ENCODE results near the gene BCAS1. TPM values are rescaled to one million over a fixed set of nuclear protein-coding genes. Genes with fewer than 3 reads are reported as not detected.
"Not testable (repeated sequence)": the region's sequence is repeated elsewhere in the genome, so short reads cannot be mapped to it uniquely, and the experiment has no call there.

The BCAS1 gene
- total RNA-seq, 5 donors from 2014 or later (not counting 1 experiment from before 2014, with no cell fraction given): 0.26 to 0.76 (median 0.51) TPM; not detected in 1

GRCh38 chr20:54017846-54018245 is 52.5 kb downstream of the BCAS1 start:
- Mint-ChIP-seq H3K36me3 (no peaks in the 10 kb centered on the region), H3K4me3 (no peak overlapping the region), H3K4me1 (peaks cover 0 to 7% (median 0%) of the 10 kb centered on the region in 3 donors), H3K9me3 (no peaks in the 10 kb centered on the region), H3K27ac (no peak overlapping the region), H3K27me3 (peaks cover 7 to 11% of the 10 kb centered on the region in 2 donors)
- POLR2A ChIA-PET: no interaction called here
- H3K36me3 ChIP-seq (ENCODE audit: control insufficient read depth in 2 of 2, extremely low read depth in 1 of 2, insufficient read depth in 1 of 2, low read length in 1 of 2): no peaks in the 10 kb centered on the region
- H3K27ac ChIP-seq (ENCODE audit: low read length): no peak overlapping the region
- CTCF ChIA-PET: no interaction called here
- ATAC-seq (replicated peaks in 1 of 4) (no peak), DNase-seq (no peak)
- H3K4me1 ChIP-seq (ENCODE audit: control insufficient read depth in 1 of 2, extremely low read depth in 1 of 2, insufficient read depth in 2 of 2, low read length in 2 of 2): no peaks in the 10 kb centered on the region
- 42% methylated on average over 4 of the region's 4 CpGs for WGBS (ENCODE audit: insufficient coverage)
- H3K9me3 ChIP-seq: no peaks in the 10 kb centered on the region
- H3K4me3 ChIP-seq (ENCODE audit: control insufficient read depth in 1 of 2, extremely low read depth in 1 of 2, low read length in 1 of 2): no peak overlapping the region
- H3K27me3 ChIP-seq (replicated peaks in 1 of 2; ENCODE audit: control insufficient read depth in 2 of 2, extremely low read depth in 1 of 2, insufficient read depth in 2 of 2, low read length in 1 of 2): no peaks in the 10 kb centered on the region

- H3K27me3 ChIP-seq (replicated peaks in 1 of 2; ENCODE audit: control insufficient read depth in 2 of 2, extremely low read depth in 1 of 2, insufficient read depth in 2 of 2, low read length in 1 of 2): no peaks in the 10 kb centered on the region
- CTCF ChIA-PET: interaction anchor here in 1 of 2 donors (0.7 kb wide), 1 partner anchor 254 kb away, joined by 3 read pairs; no protein-coding TSS in a partner anchor
- Mint-ChIP-seq H3K36me3 (no peaks in the 10 kb centered on the region), H3K4me1 (peaks cover 0 to 7% (median 0%) of the 10 kb centered on the region in 3 donors), H3K9me3 (no peaks in the 10 kb centered on the region), H3K27me3 (peaks cover 7 to 11% of the 10 kb centered on the region in 2 donors), H3K27ac (no peak overlapping the region), H3K4me3 (no peak overlapping the region)
- no CpG with 5 or more reads among the region's 1 CpG for WGBS (ENCODE audit: insufficient coverage)
- no peaks in the 10 kb centered on the region for H3K4me1 ChIP-seq (ENCODE audit: control insufficient read depth in 1 of 2, extremely low read depth in 1 of 2, insufficient read depth in 2 of 2, low read length in 2 of 2)
- ATAC-seq (replicated peaks in 1 of 4) (no peak), DNase-seq (no peak)
- H3K4me3 ChIP-seq (ENCODE audit: control insufficient read depth in 1 of 2, extremely low read depth in 1 of 2, low read length in 1 of 2): no peak overlapping the region
- no peaks in the 10 kb centered on the region for H3K9me3 ChIP-seq
- no peaks in the 10 kb centered on the region for H3K36me3 ChIP-seq (ENCODE audit: control insufficient read depth in 2 of 2, extremely low read depth in 1 of 2, insufficient read depth in 1 of 2, low read length in 1 of 2)
- POLR2A ChIA-PET: no interaction called here
- H3K27ac ChIP-seq (ENCODE audit: low read length): no peak overlapping the region
Observed at GRCh38 chr20:54015496-54015895, 54.9 kb downstream of the BCAS1 start.

- ATAC-seq (replicated peaks in 1 of 4): no peak
- no peak for DNase-seq
- no CpG with 5 or more reads among the region's 7 CpGs for WGBS (ENCODE audit: insufficient coverage)
- Mint-ChIP-seq H3K9me3 (no peaks in the 10 kb centered on the region), H3K4me1 (peaks cover 0 to 7% (median 0%) of the 10 kb centered on the region in 3 donors), H3K36me3 (no peaks in the 10 kb centered on the region), H3K27ac (no peak overlapping the region), H3K4me3 (no peak overlapping the region), H3K27me3 (peaks cover 7 to 11% of the 10 kb centered on the region in 2 donors)
- ChIA-PET CTCF (no interaction called here), POLR2A (no interaction called here)
- Histone ChIP-seq H3K9me3 (no peaks in the 10 kb centered on the region), H3K36me3 (ENCODE audit: control insufficient read depth in 2 of 2, extremely low read depth in 1 of 2, insufficient read depth in 1 of 2, low read length in 1 of 2) (no peaks in the 10 kb centered on the region), H3K27ac (ENCODE audit: low read length) (no peak overlapping the region), H3K27me3 (replicated peaks in 1 of 2; ENCODE audit: control insufficient read depth in 2 of 2, extremely low read depth in 1 of 2, insufficient read depth in 2 of 2, low read length in 1 of 2) (no peaks in the 10 kb centered on the region), H3K4me1 (ENCODE audit: control insufficient read depth in 1 of 2, extremely low read depth in 1 of 2, insufficient read depth in 2 of 2, low read length in 2 of 2) (no peaks in the 10 kb centered on the region), H3K4me3 (ENCODE audit: control insufficient read depth in 1 of 2, extremely low read depth in 1 of 2, low read length in 1 of 2) (no peak overlapping the region)
Observed at GRCh38 chr20:54014293-54014926, 56.0 kb downstream of the BCAS1 start.

- ATAC-seq (replicated peaks in 1 of 4) (no peak), DNase-seq (no peak)
- Mint-ChIP-seq H3K4me1 (peaks cover 0 to 7% (median 0%) of the 10 kb centered on the region in 3 donors), H3K9me3 (no peaks in the 10 kb centered on the region), H3K27ac (no peak overlapping the region), H3K36me3 (no peaks in the 10 kb centered on the region), H3K27me3 (peaks cover 7 to 11% of the 10 kb centered on the region in 2 donors), H3K4me3 (no peak overlapping the region)
- CTCF ChIA-PET: no interaction called here
- Histone ChIP-seq H3K4me3 (ENCODE audit: control insufficient read depth in 1 of 2, extremely low read depth in 1 of 2, low read length in 1 of 2) (no peak overlapping the region), H3K4me1 (ENCODE audit: control insufficient read depth in 1 of 2, extremely low read depth in 1 of 2, insufficient read depth in 2 of 2, low read length in 2 of 2) (no peaks in the 10 kb centered on the region), H3K27me3 (replicated peaks in 1 of 2; ENCODE audit: control insufficient read depth in 2 of 2, extremely low read depth in 1 of 2, insufficient read depth in 2 of 2, low read length in 1 of 2) (no peaks in the 10 kb centered on the region), H3K9me3 (no peaks in the 10 kb centered on the region), H3K27ac (ENCODE audit: low read length) (no peak overlapping the region), H3K36me3 (ENCODE audit: control insufficient read depth in 2 of 2, extremely low read depth in 1 of 2, insufficient read depth in 1 of 2, low read length in 1 of 2) (no peaks in the 10 kb centered on the region)
- POLR2A ChIA-PET: no interaction called here
- WGBS (ENCODE audit: insufficient coverage): no CpG with 5 or more reads among the region's 4 CpGs
Observed at GRCh38 chr20:54013471-54013870, 56.9 kb downstream of the BCAS1 start.

- ATAC-seq (replicated peaks in 1 of 4) (no peak), DNase-seq (no peak)
- Histone ChIP-seq H3K4me3 (ENCODE audit: control insufficient read depth in 1 of 2, extremely low read depth in 1 of 2, low read length in 1 of 2) (no peak overlapping the region), H3K36me3 (ENCODE audit: control insufficient read depth in 2 of 2, extremely low read depth in 1 of 2, insufficient read depth in 1 of 2, low read length in 1 of 2) (no peaks in the 10 kb centered on the region), H3K9me3 (no peaks in the 10 kb centered on the region), H3K27me3 (replicated peaks in 1 of 2; ENCODE audit: control insufficient read depth in 2 of 2, extremely low read depth in 1 of 2, insufficient read depth in 2 of 2, low read length in 1 of 2) (peaks cover 0 to 8% of the 10 kb centered on the region in 2 experiments), H3K4me1 (ENCODE audit: control insufficient read depth in 1 of 2, extremely low read depth in 1 of 2, insufficient read depth in 2 of 2, low read length in 2 of 2) (no peaks in the 10 kb centered on the region), H3K27ac (ENCODE audit: low read length) (no peak overlapping the region)
- Mint-ChIP-seq H3K36me3 (no peaks in the 10 kb centered on the region), H3K9me3 (no peaks in the 10 kb centered on the region), H3K27ac (no peak overlapping the region), H3K27me3 (peaks cover 0 to 11% of the 10 kb centered on the region in 2 donors), H3K4me1 (no peaks in the 10 kb centered on the region), H3K4me3 (no peak overlapping the region)
- no CpG with 5 or more reads among the region's 4 CpGs for WGBS (ENCODE audit: insufficient coverage)
- ChIA-PET CTCF (no interaction called here), POLR2A (no interaction called here)
Observed at GRCh38 chr20:54011346-54011745, 59.0 kb downstream of the BCAS1 start.

DNA sequence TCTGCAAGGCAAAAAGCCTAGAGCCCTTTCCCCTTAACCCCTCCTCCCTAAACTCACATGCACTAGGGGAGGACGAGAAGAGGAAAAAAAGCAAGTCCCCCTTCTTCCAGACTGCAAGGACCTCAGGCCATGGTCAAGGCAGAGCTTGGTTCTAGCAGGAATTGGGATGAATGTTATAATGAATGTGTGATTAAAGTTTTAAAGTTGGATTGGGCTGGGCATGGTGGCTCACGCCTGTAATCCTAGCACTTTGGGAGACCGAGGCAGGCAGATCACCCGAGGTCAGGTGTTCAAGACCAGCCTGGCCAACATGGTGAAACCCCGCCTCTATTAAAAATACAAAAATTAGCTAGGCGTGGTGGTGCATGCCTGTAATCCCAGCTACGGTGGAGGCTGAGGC is 64.2 kb downstream of the BCAS1 start:
- H3K36me3 ChIP-seq (ENCODE audit: control insufficient read depth in 2 of 2, extremely low read depth in 1 of 2, insufficient read depth in 1 of 2, low read length in 1 of 2); H3K4me3 ChIP-seq (ENCODE audit: control insufficient read depth in 1 of 2, extremely low read depth in 1 of 2, low read length in 1 of 2); POLR2A ChIA-PET; H3K27ac Mint-ChIP-seq; H3K4me1 Mint-ChIP-seq; H3K27ac ChIP-seq (ENCODE audit: low read length); ATAC-seq (replicated peaks in 1 of 4); H3K4me3 Mint-ChIP-seq; CTCF ChIA-PET; H3K4me1 ChIP-seq (ENCODE audit: control insufficient read depth in 1 of 2, extremely low read depth in 1 of 2, insufficient read depth in 2 of 2, low read length in 2 of 2); DNase-seq; H3K36me3 Mint-ChIP-seq; H3K9me3 ChIP-seq: not testable (repeated sequence)
- 97% methylated on average over 4 of the region's 7 CpGs for WGBS (ENCODE audit: insufficient coverage)
- peaks cover 0 to 13% of the 10 kb centered on the region in 2 experiments for H3K27me3 ChIP-seq (replicated peaks in 1 of 2; ENCODE audit: control insufficient read depth in 2 of 2, extremely low read depth in 1 of 2, insufficient read depth in 2 of 2, low read length in 1 of 2)
- Mint-ChIP-seq H3K9me3 (peaks cover 5 to 18% (median 9%) of the 10 kb centered on the region in 3 donors), H3K27me3 (peaks cover 14 to 28% of the 10 kb centered on the region in 2 donors)

All from T-cell (primary cell).